ENCODE data around the gene FAM25A.
A peak's percentile ranks its signal among the peaks of the same experiment; 100 is the strongest.
"Not testable (repeated sequence)": the region's sequence is repeated elsewhere in the genome, so short reads cannot be mapped to it uniquely, and the experiment has no call there.

Gene FAM25A

DNA sequence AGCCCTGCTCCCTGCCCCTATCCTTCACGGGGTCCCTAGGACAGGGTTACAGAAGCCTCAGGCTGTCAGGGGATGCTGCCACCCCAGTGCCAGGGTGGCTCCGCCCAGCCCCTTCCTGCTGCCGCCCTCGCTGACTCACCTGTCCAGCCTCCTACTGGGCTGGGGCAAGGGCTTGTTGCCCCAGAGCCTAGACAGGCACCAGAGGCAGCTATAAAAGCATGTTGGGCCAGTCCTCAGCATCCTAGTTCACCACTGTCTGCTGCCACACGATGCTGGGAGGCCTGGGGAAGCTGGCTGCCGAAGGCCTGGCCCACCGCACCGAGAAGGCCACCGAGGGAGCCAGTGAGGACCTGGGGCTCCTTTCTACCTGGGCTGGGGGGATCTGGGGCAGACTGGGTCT is at the start of gene FAM25A:
TSS of gene FAM25A (plus strand) at position 239 of the 400 bp plus-strand sequence. CDS start at position 270, 31 bp downstream.
- not testable (repeated sequence) for DNase-seq

DNA sequence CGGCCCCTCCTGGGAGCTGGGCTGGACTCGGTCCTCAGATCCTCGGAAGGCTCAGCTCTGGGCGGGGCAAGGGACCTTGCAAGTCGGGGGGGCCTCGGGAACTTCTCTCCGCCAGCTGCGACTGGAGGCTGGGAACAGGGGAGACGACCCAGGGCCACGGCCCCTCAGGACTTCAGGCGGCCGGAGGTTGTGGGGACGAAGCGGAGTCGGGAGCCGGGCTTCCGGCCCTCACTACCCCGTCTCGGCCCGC is 49.2 kb upstream of the FAM25A start:
- no peak for DNase-seq

DNA sequence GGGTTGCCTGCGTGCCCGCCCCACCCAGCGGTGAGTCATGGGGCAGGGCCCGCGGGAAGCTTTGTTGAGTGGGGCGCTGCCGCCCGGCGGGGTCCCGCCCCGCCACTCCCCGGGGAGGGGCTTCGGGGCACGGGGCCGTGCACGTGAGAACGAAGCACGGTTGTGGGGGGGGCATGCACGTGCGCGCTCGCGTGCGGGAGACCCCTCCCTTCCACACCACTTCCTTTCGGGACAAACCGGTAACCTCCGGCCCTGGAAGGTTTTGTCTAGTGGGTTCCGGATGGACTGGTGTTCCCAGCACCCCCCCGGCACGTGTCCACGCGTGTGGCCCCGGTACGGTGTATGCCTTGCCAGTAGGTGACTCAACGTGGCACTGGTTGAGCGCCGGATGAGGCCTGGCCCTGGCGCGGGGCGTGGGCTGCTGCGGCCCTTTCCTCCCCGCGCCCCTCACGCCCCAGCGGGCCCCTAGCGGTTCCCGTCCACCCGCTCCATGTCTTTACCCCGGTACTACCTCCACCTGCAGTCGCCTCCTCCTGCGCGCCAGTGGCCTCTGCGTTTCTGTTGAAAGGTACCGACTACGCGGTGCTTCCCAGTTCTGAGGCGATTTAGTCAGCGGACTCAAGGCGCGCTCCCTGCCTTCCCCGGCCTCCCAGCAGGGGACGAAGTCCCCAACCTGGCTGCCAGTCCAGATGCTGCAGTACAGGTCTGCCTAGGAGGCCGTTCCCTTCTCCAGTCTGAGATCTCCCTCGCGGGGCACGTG is 48.7 kb upstream of the FAM25A start:
- DNase-seq: peak; percentile 93

DNA sequence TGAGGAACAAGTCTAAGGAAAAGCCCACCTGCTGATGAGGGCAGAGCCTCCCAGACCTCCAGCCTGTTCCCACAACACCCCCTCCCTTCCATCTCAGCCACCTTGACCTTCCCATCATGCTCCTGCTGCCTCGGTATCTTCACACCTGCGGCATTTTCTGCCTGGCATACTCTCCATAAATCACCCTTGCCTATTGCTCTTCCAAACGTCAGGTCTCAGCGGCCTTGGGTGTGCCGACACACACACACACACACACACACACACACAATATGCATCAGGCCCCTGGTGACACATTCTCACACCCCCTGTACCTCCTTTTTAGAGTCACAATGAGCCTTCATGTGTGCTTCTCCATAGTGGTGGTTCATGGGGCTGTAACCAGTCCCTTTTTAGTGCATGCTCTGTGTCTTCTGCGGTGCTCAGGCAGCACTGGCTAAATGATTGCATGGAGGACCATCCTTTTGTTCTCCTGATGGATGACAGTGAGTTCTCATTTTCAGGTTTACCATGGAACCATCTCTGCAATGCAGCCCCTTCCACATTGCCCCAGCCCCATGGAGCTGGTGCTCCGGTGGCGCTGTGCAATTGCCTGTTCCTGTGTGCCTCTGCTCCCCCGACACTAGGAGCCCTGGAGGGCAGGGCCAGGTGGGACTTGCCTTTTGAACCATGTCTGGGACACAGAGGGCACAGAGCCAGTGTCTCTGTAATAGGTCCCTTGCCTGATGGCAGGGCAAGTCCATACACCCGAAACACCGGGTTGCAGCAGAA is 47.3 kb upstream of the FAM25A start:
- no peak for DNase-seq

DNA sequence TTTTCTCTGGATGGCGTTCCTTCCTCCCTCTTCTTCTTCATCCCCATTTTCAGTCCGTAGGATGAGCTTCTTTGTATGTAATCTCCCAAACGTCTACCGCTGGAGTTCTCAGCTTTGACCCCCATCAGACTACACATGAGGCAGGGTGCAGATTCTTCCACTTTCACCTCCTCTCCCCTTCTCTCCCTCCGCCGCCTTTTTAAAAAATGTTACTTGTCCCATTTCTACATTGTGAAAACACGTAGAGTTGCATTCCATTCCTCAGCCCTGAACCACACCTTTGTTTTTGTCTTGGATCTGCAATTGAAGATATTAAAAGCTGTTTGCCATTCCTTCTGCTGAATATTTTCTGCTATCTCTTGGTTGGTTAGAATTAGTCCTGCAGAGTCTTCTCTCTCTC is 45.6 kb upstream of the FAM25A start:
- no peak for DNase-seq

DNA sequence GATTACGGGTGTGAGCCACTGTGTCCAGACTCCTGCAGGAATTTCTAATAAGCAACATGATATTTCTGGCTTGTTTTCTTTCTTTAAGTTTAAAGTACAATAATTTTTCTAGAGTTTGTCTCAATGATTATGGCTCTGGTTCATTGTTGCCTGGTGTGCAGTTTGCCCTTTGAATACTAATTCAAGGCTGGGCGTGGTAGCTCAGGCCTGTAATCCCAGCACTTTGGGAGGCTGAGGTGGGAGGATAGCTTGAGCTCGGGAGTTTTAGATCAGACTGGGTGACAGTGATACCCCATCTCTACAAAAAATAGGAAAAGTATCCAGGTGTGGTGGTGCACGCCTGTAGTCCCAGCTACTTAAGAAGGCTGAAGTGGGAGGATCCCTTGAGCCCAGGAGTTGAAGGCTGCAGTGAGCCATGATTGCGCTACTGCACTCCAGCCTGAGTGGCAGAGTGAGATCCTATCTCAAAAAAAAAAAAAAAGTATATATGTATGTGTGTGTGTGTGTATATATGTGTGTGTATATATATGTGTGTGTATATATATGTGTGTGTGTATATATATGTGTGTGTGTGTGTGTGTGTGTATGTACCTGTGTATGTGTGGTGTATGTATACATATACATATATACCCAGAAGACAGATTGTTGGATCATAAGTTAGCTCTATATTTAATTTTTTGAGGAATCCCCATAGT is 43.6 kb upstream of the FAM25A start:
- DNase-seq: no peak

DNA sequence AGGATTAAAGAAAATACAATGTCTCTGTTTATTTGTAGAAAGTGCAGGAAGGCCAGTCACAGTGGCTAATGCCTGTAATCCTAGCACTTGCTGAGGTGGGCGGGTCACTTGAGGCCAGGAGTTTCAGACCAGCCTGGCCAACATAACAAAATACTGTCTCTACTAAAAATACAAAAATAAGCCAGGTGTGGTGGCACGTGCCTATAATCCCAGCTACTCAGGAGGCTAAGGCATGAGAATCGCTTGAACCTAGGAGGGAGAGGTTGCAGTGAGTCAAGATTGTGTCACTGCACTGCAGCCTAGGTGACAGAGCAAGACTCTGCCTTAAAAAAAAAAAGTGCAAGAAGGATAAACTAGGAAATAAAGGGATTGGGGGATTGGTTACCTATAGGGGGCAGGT is 41.6 kb upstream of the FAM25A start:
- DNase-seq: not testable (repeated sequence)

DNA sequence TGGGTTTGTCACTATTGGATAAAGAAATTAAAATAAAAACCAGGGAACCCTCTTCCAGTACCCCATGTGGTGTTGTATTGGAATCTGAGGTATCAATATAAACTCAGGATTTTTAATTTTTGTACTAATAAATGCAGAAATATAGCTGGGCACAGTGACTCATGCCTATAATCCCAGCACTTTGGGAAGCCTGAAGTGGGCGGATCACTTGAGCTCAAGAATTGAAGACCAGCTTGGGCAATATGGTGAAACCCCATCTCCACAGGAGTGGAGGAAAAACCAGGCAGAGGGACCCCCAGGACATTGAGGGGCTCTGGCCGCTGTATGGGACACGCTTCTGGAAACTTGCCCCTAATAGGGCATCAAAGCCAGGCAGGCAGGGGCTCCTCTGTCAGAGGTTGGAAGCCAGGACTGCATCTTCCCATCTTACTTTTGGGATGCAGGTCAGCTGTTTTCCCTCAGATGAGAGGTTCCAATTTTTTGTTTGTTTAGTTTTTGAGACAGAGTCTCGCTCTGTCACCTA is 40.7 kb upstream of the FAM25A start:
- no peak for DNase-seq

DNA sequence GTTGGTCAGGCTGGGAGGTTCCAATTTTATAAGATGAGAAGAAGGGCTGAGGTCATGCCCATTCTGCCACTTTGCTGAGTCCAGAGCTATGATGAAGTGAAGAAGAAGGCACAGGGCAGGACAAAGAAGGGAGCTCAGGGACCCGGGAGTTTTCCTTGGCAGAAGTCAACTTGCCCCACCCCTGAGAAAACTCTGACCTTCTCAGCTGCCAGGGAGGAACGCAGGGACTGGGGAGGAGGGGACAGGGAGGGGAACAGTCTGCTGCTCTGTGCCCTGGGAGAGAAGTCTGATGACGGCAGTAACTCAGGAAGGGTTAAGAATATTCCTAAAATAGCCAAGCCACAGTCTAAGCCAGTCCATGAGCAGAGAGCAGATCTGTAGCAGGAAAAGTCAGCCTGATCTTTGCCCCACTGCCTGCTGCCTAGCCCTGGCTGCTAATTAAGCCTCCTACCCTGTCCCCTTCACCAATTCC is 40.1 kb upstream of the FAM25A start:
- DNase-seq: no peak

DNA sequence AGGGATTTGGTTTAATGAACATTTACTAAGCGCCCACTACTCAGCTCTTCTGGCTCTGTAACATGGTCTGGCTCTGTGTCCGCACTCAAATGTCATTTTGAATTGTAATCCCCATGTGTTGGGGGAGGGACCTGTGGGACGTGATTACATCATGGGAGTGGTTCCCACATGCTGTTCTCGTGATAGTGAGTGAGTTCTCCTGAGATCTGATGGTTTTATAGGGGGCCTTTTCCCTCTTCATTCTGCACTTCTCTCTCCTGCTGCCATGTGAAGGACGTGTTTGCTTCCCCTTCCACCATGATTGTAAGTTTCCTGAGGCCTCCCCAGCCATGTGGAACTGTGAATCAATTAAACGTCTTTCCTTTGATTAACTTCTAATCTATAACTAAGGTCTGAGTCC is 39.1 kb upstream of the FAM25A start:
- DNase-seq: not testable (repeated sequence)

DNA sequence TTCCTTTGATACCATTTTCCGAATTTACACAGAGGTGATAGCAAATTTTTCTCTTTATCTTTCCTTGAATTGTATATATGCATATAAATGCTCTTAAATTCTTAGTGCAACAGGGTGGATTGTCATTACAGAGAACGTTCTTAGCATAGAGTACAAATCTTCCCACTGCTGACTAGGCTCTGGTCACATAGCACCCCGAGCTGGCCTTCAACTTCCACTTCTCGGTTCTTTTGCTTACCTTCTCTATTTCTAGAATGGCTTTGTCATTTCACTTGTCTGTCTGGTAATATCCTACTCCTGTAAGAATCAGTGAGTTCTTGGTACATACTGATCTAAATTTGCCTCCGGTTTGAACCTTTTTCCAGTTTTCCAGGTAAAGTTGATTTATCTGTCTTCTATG is 38.4 kb upstream of the FAM25A start:
- DNase-seq: no peak

DNA sequence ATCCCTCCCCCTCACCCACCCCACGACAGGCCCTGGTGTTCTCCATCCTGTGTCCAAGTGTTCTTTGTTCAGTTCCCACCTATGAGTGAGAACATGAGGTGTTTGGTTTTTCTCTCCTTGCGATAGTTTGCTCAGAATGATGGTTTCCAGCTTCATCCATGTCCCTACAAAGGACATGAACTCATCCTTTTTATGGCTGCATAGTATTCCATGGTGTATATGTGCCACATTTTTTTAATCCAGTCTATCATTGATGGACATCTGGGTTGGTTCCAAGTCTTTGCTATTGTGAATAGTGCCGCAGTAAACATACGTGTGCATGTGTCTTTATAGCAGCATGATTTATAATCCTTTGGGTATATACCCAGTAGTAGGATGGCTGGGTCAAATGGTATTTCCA is 35.6 kb upstream of the FAM25A start:
- DNase-seq: not testable (repeated sequence)

DNA sequence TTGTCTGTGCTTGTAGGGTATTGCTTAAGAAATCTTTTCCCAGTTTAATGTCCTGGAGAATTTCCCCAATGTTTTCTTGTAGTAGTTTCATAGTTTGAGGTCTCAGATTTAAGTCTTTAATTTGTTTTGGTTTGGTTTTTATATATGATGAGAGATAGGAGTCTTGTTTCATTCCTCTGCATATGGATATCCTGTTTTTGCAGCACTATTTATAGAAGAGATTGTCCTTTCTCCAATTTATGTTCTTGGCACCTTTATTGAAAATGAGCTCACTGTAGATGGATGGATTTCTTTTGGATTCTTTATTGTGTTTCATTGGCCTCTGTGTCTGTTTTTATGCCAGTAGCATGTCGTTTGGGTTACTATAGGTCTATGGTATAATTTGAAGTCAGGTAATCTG is 31.6 kb upstream of the FAM25A start:
- DNase-seq: no peak

DNA sequence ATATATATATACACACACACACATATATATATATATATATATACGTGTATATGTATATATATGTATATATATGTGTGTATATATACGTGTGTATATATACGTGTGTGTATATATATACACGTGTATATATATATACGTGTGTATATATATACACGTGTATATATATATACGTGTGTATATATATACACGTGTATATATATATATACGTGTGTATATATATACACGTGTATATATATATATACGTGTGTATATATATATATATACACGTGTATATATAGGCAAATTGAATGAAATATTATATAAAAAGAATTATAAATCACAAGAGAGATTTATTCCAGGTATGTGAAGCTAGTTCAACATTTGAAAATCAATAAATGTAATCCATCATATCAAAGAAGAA is 28.7 kb upstream of the FAM25A start:
- DNase-seq: not testable (repeated sequence)

DNA sequence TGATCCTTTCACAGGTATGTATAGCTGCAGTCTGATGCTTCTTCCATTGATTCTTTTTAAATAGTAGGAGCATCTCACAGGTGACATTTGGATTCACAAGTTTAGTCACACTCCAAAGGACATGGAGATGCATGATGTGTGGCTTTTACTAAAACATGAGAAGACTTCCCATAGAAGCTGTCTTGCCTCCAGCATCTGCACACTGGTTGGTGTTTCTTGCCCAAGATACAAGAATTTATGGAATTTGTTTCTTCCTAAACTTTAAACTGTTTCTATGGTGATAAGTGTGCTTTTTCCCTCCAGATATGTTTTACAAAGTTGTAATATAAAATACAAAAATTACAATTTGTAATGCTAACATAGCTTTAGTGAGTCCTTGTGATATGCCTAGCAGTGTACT is 27.6 kb upstream of the FAM25A start:
- no peak for DNase-seq

DNA sequence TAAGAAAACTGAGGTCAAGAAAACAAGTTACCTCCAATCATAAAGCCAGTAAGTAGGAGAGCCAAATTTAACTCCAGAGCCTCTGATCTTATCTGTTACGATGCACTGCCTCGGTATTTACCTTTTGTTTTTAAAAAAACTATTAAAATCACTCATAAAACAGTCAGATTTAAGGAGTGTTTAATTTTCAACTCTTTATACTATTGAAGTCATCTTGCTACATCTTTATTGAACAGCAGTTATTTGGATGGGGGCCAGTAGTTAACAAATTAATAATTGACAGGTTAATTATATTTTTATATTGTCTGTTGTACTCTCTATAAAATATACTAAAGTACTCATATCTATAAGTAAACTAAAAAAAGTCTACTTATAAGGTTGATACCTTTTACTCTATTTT is 27.2 kb upstream of the FAM25A start:
- no peak for DNase-seq

DNA sequence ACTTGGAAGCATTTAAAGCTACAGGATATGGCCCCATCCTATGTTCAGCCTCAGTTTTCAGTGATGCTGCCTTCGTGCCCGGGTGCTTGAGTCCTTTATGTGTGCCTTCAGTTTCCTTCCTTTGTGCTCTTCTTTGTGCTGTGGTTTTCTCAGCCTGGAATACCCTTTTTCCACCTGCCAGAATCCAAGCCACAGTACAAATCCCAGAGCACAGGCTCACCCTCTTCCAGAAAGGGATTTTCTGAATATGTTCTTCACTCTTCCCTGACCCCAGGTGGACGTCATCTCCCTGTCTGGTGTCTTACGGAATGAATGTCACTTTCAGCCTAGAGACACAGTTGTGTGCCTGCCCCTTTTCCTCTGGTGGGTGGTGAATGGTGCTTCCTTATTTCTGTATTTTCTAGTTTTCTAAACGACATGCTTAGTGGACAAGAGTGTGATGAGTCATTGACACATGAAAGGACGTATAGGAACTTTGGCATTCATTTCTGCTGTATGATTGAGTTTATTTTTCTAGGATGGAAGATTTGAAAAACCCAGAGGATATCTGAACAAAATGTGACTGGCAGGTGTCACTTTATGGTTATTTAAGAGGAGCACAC is 20.2 kb upstream of the FAM25A start:
- DNase-seq: peak; percentile 22

DNA sequence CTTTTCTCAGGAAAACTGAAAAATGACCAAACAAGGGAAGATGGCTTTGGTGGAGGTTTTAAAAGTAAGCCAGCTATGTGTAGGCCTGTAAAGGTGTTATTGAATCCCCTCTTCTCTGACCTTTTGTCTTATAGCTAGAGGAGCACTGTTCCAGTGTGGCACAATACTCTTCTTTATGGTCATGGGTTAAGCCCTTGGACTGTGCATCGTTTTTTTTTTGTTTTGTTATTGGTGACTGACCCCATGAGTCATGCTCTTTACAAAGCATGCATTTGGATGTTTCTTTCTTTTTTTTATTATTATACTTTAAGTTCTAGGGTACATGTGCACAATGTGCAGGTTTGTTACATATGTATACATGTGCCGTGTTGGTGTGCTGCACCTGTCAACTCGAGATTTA is 19.6 kb upstream of the FAM25A start:
- peak; percentile 15 for DNase-seq

DNA sequence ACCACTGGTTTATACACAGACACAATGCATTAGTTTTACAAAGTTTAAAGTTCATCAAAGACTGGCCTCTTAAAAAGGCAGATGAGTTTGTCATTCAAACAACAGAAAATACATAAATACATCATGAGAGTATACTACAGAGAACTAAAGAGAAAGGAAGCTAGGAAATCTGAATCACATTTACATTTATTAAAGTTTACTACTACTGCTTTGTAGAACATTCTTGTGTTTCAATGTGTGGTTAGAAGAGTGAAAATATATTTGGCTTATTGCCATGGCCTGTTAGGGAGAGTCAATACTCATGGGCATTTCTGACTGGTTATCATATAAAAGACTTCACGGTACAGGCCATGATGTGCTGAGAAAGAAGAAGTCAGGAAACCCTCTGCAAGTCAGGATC is 13.0 kb upstream of the FAM25A start:
- DNase-seq: not testable (repeated sequence)

DNA sequence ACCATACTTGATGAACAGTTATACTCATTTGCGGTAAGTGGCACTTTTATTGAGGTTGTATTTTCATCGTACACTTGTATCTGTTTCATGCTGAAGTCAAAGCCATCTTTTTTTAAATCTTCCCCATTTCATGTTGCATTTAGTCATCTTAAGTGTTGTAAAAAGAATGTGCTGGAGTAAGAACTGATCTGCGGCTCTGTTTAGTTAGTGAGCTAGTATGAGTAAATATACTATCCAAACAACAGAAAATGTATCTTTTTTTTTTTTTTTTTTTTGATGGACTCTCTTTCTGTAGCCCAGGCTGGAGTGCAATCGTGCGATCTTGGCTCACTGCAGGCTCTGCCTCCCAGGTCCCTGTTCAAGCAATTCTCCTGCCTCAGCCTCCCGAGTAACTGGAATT is 12.4 kb upstream of the FAM25A start:
- DNase-seq: peak; percentile 23

DNA sequence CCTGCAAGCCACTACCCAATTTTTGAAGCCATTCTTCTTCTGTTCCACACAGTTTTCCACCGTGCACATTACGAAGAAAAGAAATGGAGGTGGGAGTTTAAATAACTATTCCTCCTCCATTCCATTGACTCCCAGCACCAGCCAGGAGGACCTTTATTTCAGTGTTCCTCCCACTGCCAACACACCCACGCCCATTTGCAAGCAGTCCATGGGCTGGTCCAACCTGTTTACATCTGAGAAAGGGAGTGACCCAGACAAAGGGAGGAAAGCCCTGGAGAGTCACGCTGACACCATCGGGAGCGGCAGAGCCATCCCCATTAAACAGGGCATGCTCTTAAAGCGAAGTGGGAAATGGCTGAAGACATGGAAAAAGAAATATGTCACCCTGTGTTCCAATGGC is 11.8 kb upstream of the FAM25A start:
- DNase-seq: peak; percentile 4

DNA sequence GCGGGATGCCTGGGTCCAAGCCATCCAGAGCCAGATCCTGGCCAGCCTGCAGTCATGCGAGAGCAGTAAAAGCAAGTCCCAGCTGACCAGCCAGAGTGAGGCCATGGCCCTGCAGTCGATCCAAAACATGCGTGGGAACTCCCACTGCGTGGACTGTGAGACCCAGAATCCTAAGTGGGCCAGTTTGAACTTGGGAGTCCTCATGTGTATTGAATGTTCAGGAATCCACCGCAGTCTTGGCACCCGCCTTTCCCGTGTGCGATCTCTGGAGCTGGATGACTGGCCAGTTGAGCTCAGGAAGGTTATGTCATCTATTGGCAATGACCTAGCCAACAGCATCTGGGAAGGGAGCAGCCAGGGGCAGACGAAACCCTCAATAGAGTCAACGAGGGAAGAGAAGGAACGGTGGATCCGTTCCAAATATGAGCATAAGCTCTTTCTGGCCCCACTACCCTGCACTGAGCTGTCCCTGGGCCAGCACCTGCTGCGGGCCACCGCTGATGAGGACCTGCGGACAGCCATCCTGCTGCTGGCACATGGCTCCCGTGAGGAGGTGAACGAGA is 10.9 kb upstream of the FAM25A start:
- not testable (repeated sequence) for DNase-seq

DNA sequence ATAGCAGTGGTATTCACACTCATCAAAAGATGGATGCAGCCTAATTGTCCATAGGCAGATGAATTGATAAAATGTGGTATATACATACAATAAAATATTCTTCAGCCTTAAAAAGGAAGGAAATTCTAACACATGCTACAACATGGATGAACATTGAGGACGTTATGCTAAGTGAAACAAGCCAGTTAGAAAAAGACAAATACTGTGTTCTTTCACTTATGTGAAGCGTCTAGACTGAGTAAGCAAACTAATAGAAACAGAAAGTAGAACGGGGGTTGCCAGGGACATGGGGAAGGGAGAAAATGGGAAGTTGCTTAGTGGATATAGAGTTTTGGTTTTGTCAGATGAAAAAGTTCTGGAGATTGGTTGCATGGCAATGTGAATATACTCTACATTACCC is 6.6 kb upstream of the FAM25A start:
- DNase-seq: not testable (repeated sequence)
